ENCODE data around the gene DALRD3. TPM values are rescaled to one million over a fixed set of nuclear protein-coding genes. Genes with fewer than 3 reads are reported as not detected.
A peak's percentile ranks its signal among the peaks of the same experiment; 100 is the strongest.

The DALRD3 gene
- polyA plus RNA-seq, 1 of the 3 experiments (the other 2 are of a cell fraction): 82.7 TPM

GRCh38 chr3:49024449-49024848, 6.1 kb upstream of the DALRD3 start:
- H3K9me2 ChIP-seq: no peaks in the 10 kb centered on the region
- peaks cover 45% of the 10 kb centered on the region for H3F3A ChIP-seq (replicated peaks; ENCODE audit: insufficient read depth)
- peaks cover 44 to 52% of the 10 kb centered on the region in 2 experiments for H3K36me3 ChIP-seq (replicated peaks in 1 of 2; ENCODE audit: control insufficient read depth in 1 of 2, insufficient read depth in 2 of 2, low read length in 1 of 2)
- H2AFZ ChIP-seq (ENCODE audit: low read depth): no peak overlapping the region
- no peaks in the 10 kb centered on the region for H3K9me3 ChIP-seq
- no peak overlapping the region for H3K27ac ChIP-seq (ENCODE audit: low read depth in 2 of 2, low read length in 1 of 2)
- peaks cover 10 to 45% of the 10 kb centered on the region in 2 experiments; a peak in 3 of 4 replicates for H3K4me1 ChIP-seq (ENCODE audit: control insufficient read depth in 1 of 2, insufficient read depth in 2 of 2, low read depth in 1 of 2, low read length in 1 of 2)
- H3K9ac ChIP-seq: no peak overlapping the region
- no peaks in the 10 kb centered on the region for H3K27me3 ChIP-seq (ENCODE audit: insufficient read depth)
- peaks cover 87% of the 10 kb centered on the region for H3K79me2 ChIP-seq (ENCODE audit: insufficient read depth)
- ChIA-PET CTCF (interaction anchor here (1.1 to 14.2 kb wide), 5 partner anchors 12 to 425 kb away, joined by 3 to 114 read pairs (median 14); partner anchors contain the start of genes P4HTM and WDR6), POLR2A (interaction anchor here (1.0 kb wide), 1 partner anchor 69 kb away, joined by 4 read pairs; the partner anchor contains the start of gene QRICH1)
- WGBS (ENCODE audit: low lambda C conversion rate): 55% methylated on average over 2 of the region's 5 CpGs
- no peaks in the 10 kb centered on the region for H4K20me1 ChIP-seq (ENCODE audit: insufficient read depth)
- H3K4me3 ChIP-seq (ENCODE audit: low read depth in 2 of 2, low read length in 1 of 2): no peak overlapping the region
- no peak for DNase-seq
- no peak overlapping the region for H3K4me2 ChIP-seq
- no peak for TF ChIP-seq REST (IDR thresholded peaks at IDR 0.05; ENCODE audit: low read depth, low read length)
- no peak for TF ChIP-seq MAX (IDR thresholded peaks at IDR 0.05; ENCODE audit: low read depth)
- TF ChIP-seq EZH2phosphoT487 (IDR thresholded peaks at IDR 0.05; ENCODE audit: borderline replicate concordance, low read depth): no peak

- 100% methylated on average over 4 of the region's 4 CpGs for WGBS (ENCODE audit: low lambda C conversion rate)
- ChIA-PET CTCF (interaction anchor here (1.1 to 14.2 kb wide), 5 partner anchors 11 to 426 kb away, joined by 3 to 114 read pairs (median 14); partner anchors contain the start of genes P4HTM and WDR6), POLR2A (interaction anchor here (1.0 to 4.6 kb wide), 2 partner anchors 16 to 70 kb away, joined by 4 to 80 read pairs; partner anchors contain the start of genes QRICH1 and WDR6)
- Histone ChIP-seq H2AFZ (ENCODE audit: low read depth) (no peak overlapping the region), H3K4me3 (ENCODE audit: low read depth in 2 of 2, low read length in 1 of 2) (no peak overlapping the region), H3K9me3 (no peaks in the 10 kb centered on the region), H4K20me1 (ENCODE audit: insufficient read depth) (no peaks in the 10 kb centered on the region), H3K27me3 (ENCODE audit: insufficient read depth) (no peaks in the 10 kb centered on the region), H3F3A (replicated peaks; ENCODE audit: insufficient read depth) (peaks cover 49% of the 10 kb centered on the region), H3K36me3 (replicated peaks in 1 of 2; ENCODE audit: control insufficient read depth in 1 of 2, insufficient read depth in 2 of 2, low read length in 1 of 2) (peaks cover 44 to 52% of the 10 kb centered on the region in 2 experiments), H3K4me2 (no peak overlapping the region), H3K9me2 (no peaks in the 10 kb centered on the region), H3K27ac (ENCODE audit: low read depth in 2 of 2, low read length in 1 of 2) (0 out of 4 replicates have a peak overlapping the region, but pooled peaks of 1 of the 2 experiments have one; percentile 13), H3K79me2 (ENCODE audit: insufficient read depth) (peaks cover 89% of the 10 kb centered on the region), H3K4me1 (ENCODE audit: control insufficient read depth in 1 of 2, insufficient read depth in 2 of 2, low read depth in 1 of 2, low read length in 1 of 2) (peaks cover 10 to 40% of the 10 kb centered on the region in 2 experiments; a peak in 3 of 4 replicates), H3K9ac (no peak overlapping the region)
- DNase-seq: no peak
- no peak for TF ChIP-seq SMC3 (IDR thresholded peaks at IDR 0.05; ENCODE audit: low read depth, low read length)
- TF ChIP-seq RFX5 (IDR thresholded peaks at IDR 0.05; ENCODE audit: low read length): no peak
- no peak for TF ChIP-seq YY1 (IDR thresholded peaks at IDR 0.05; ENCODE audit: low read depth)
- no peak for TF ChIP-seq EP300 (IDR thresholded peaks at IDR 0.05; ENCODE audit: borderline replicate concordance in 1 of 2, low read depth in 1 of 2, low read length in 1 of 2)
- TF ChIP-seq REST (IDR thresholded peaks at IDR 0.05; ENCODE audit: low read depth, low read length): no peak
- TF ChIP-seq IRF3 (IDR thresholded peaks at IDR 0.05; ENCODE audit: low read depth, low read length): no peak
- no peak for TF ChIP-seq ELF1 (IDR thresholded peaks at IDR 0.05)
- no peak for TF ChIP-seq JUND (IDR thresholded peaks at IDR 0.05)
- no peak for TF ChIP-seq TCF12 (IDR thresholded peaks at IDR 0.05)
- no peak for TF ChIP-seq NFIC (IDR thresholded peaks at IDR 0.05; ENCODE audit: borderline replicate concordance)
- TF ChIP-seq RXRA (IDR thresholded peaks at IDR 0.05; ENCODE audit: borderline replicate concordance, low read depth): no peak
- TF ChIP-seq MEF2A (IDR thresholded peaks at IDR 0.05; ENCODE audit: borderline replicate concordance, low read depth): no peak
- no peak for TF ChIP-seq GATA2 (CRISPR knock-in tag; IDR thresholded peaks at IDR 0.05)
- TF ChIP-seq RAD21 (IDR thresholded peaks at IDR 0.05; ENCODE audit: low read length): no peak
- no peak for TF ChIP-seq EZH2phosphoT487 (IDR thresholded peaks at IDR 0.05; ENCODE audit: borderline replicate concordance, low read depth)
- TF ChIP-seq PBX3 (IDR thresholded peaks at IDR 0.05): no peak
These were observed 5.4 kb upstream of the DALRD3 start for GRCh38 chr3:49023775-49024174.

All from SK-N-SH (cell line).